ENCODE results near the gene HCN3.

GRCh38 chr1:155318082-155318481 is 40.8 kb downstream of the HCN3 start:
- TF ChIP-seq POLR2A (IDR thresholded peaks at IDR 0.05; ENCODE audit: low read length) (no peak), GATA1 (IDR thresholded peaks at IDR 0.05; ENCODE audit: low read depth, low read length) (no peak)

Measured in erythroblast (primary cell).